Cardiac septum (tissue), 1 donor: Measurements from ENCODE around the gene NGFR. TPM values are rescaled to one million over a fixed set of nuclear protein-coding genes. Genes with fewer than 3 reads are reported as not detected.

Source experiments
- DNase-seq: peaks from one replicate; pipeline ENCODE4 v3.0.0-alpha.2; 2020; ENCODE audit warnings: low spot score
- intact Hi-C: fragments of 100-400 bp; cut with DNase I; formaldehyde crosslinking; loops from one replicate; pipeline ENCODE4 v1.14.0; 2022
- long read RNA-seq: library from polyadenylated mRNA; unstranded; transcript quantifications from one replicate; pipeline ENCODE4 v2.0.0, GENCODE V29; 2021
- total RNA-seq: library from RNA; stranded (reverse); fragmentation: NEBNext Ultra II Directional; extraction: Animal tissue kit (Norgen Biotek cat#: 25700); gene quantifications from one replicate; pipeline ENCODE4 v1.2.1, GENCODE V29; 2021
- donor health status: DM: no; HTN: no; CAD: no.

NGFR gene
- total RNA-seq = 9.9 TPM
- long read RNA-seq, partial matches to known transcripts = 12 of 13 reads
- long read RNA-seq, other reads (novel, unspliced or antisense) = 0 of 13 reads

GRCh38 chr17:49494986-49495841, at the start of gene NGFR:
TSS of gene NGFR (plus strand) at chr17:49495293. CDS start at chr17:49495418, 125 bp downstream.
- intact Hi-C loops = no loop called here
- no peak for DNase-seq

DNA sequence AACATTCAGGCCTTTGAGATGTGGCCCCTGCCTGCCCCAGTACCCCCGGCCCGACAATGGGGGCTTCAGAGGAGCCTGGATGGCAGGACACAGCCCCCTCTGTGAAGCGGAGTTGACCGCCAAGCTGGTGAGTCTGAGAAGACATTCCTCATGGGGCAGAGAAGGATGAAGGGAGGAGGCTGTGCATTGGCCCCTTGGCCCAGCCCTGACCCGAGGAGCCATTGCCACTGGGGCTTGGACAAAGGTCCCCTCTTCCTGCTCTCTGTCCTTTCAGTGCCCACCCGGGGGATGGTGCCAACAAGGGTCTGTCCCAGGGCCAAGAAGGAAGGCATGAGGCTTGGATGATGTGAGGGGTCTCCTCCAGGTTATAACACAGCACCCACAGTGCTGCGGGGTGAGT, 49.5 kb upstream of the NGFR start:
- intact Hi-C loops = no loop called here

DNA sequence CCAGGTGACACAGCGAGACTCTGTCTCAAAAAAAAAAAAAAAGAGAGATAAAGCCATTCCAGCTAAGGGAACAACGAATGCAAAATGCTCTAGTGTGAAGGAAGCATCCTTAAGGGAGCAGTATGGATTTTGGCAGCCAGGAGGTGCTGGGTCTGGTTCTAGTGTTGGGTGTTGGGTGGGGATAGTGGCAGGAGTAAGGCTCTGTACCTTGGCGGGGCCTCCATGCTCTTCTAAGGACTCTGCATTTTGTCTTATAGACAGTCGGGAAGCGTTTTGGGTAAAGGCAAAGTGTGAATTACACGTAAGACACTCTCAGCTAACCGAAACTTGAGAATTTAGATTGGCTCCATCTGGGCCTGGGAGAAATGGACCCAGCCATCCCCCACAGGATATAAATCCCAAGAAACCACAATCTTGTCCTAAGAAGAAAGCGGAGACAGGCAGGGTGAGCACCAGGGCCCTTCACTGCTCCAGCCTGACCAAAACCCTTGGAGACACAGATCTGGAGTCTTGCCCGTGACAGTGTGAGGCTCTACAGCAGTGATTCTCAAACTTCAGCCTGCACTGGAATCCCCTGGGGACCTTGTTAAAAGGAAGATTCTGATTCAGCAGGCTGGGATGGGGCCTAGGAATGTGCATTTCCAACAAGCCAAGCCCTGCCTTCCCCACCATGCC, 47.3 kb upstream of the NGFR start:
- intact Hi-C loops = no loop called here
- no peak for DNase-seq

More for the DNA sequence above, 49.5 kb upstream of the NGFR start:
- no peak for DNase-seq

- intact Hi-C loops = no loop called here
- no peak for DNase-seq
These were observed 44.9 kb upstream of the NGFR start for GRCh38 chr17:49450181-49450580.

GRCh38 chr17:49450735-49451134, 44.4 kb upstream of the NGFR start:
- no peak for DNase-seq
- intact Hi-C loops = no loop called here

- intact Hi-C loops = no loop called here
These were observed 42.9 kb upstream of the NGFR start for GRCh38 chr17:49452201-49452600.

GRCh38 chr17:49452661-49453060, 42.4 kb upstream of the NGFR start:
- DNase-seq = no peak
- intact Hi-C loops = no loop called here

More at GRCh38 chr17:49452201-49452600, 42.9 kb upstream of the NGFR start:
- no peak for DNase-seq

DNA sequence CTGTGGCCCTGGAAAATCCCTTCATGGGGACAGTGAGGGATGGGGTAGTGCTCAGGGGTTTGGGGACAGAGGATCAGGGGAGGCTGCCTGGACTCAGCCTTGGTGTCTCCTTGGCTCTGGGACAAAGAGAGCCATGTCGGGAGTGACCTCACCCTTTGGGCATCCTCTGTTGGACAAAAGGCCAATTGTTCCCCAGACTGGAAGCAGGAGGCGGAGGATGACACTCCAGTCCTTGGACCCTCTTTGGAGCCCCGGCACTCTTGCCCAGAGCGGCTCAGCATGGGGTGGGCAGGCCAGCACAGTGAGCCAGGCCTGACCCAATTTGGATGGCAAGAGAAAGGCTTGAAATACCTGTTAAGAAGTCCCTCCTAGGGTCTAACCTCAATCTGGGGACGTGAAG, 41.0 kb upstream of the NGFR start:
- no peak for DNase-seq
- intact Hi-C loops = no loop called here

DNA sequence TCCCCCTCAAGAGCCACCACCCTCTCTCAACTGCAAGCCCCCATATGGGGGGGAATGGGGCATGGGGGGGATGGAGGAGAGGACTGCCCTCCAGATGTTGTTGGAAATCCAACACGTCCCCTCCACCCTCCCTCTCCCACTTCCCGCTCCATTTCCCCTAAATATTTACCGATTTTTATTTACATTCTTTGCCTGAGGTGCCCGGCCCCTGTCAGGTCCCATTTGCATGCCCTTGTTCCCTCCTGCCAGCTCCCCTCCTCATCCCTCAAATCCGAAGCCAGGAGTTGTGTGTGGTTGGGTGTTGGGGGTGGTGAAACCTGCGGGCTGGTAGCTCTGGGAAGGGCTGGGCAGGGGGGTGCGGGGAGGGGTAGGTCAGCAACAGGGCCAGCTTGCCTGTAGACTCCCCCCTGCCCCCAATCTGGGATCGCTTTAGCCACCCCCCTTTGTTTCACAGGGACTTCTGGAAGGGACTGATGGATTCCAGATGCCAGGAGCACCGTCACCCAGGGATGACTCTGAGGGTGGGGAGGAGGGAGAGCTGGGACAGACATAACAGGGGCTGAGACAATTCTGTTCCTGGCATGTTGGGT, 39.7 kb upstream of the NGFR start:
- no peak for DNase-seq
- intact Hi-C loops = no loop called here

GRCh38 chr17:49456183-49456965, 38.7 kb upstream of the NGFR start:
- intact Hi-C loops = no loop called here
- no peak for DNase-seq

- intact Hi-C loops = no loop called here
- no peak for DNase-seq
These were observed 37.2 kb upstream of the NGFR start for GRCh38 chr17:49457564-49458535.

GRCh38 chr17:49459401-49459984, 35.6 kb upstream of the NGFR start:
- intact Hi-C loops = no loop called here
- no peak for DNase-seq

DNA sequence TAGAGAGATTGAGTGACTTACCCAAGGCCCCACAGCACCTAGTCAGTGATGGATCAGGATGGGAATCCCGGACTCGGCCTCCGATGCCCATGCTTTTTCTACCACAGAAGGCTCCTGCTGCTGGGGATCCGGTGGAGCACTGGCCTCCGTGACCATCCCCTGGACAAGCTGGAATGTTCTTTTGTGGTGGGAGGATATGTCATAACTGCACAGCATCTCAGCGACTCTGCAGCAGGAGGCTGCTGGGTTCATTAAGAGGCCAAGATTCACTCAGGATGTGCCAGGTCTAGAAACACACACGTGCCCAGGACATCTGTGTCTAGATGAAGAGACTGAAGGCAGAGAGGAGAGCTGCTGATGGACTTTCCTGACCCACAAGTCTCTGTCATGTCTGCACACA, 34.7 kb upstream of the NGFR start:
- intact Hi-C loops = no loop called here
- DNase-seq = no peak

- DNase-seq = no peak
- intact Hi-C loops = no loop called here
These were observed 33.5 kb upstream of the NGFR start for GRCh38 chr17:49461580-49461979.

DNA sequence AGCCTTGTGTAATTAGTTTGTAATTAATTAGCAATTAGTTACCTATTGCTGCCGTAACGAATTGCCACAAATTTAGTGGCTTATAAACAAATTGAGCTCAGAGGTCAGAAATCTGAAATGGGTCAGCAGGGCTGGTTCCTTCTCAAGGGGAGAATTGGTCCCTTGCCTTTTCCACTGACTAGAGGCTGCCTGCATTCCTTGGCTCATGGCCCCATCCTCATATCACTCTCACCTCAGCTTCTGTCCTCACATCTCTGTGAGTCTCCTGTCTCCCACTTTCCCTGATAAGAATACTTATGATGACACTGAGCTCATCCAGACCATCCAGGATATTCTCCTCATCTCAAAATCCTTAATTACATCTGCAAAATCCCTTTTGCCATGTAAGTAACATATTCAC, 31.0 kb upstream of the NGFR start:
- DNase-seq = no peak
- intact Hi-C loops = no loop called here

GRCh38 chr17:49465331-49465903, 29.7 kb upstream of the NGFR start:
- no peak for DNase-seq
- intact Hi-C loops = no loop called here

DNA sequence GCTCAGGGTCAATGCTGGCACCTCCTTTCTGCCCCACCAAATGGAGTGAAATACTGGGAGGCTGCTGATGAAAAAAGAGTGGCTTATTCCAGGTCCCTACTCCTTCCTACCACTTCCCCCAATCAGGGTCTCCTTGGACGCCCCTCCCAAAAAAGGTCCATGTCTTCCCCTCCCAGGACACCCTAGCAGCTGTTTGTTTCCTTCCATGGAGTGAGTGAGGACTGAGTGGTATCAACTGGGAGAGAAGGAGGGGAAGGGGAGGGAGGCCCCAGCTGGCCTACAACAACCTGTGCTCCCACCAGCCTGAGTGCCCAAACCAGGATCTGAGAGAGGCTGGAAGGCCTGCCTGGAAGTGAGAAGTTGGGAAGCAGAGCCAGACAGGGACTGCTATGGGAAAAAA, 28.7 kb upstream of the NGFR start:
- intact Hi-C loops = no loop called here
- no peak for DNase-seq

GRCh38 chr17:49467175-49467574, 27.9 kb upstream of the NGFR start:
- intact Hi-C loops = no loop called here
- no peak for DNase-seq
